ENCODE results near the gene CASZ1. TPM values are rescaled to one million over a fixed set of nuclear protein-coding genes. Genes with fewer than 3 reads are reported as not detected.

The CASZ1 gene
- total RNA-seq, 1 experiment from 2014 or later = 0.69 TPM

DNA sequence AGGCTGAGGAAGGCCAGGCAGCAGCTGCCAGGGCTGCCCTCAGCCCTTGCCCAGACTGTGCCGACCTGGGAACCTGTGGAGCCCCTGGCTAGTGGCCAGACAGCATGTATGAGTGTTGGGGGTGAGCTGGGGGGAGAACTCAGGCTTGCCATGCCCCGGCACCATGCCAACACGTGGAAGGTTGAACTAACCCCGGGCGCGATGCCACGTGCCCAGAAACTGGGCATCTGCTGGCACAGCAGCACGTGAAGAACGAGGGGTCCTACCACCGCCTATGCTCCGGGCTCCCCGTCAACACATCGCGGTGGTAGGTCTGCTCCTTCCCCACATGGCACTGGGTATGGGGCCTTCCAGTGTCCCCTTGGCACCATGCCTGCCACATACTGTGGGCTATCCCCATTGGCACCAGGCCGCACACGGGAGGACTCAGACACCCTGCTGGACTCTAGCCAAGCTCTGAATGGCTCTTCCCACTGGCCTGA lies 68.7 kb downstream of the CASZ1 start:
- in situ Hi-C loops (cut with HindIII; ENCODE audit: low pct_unique_long_range_greater_than_20kb, low sequenced_read_pairs) = no loop called here
- DNase-seq (ENCODE audit: low read depth, low spot score) = no peak

DNA sequence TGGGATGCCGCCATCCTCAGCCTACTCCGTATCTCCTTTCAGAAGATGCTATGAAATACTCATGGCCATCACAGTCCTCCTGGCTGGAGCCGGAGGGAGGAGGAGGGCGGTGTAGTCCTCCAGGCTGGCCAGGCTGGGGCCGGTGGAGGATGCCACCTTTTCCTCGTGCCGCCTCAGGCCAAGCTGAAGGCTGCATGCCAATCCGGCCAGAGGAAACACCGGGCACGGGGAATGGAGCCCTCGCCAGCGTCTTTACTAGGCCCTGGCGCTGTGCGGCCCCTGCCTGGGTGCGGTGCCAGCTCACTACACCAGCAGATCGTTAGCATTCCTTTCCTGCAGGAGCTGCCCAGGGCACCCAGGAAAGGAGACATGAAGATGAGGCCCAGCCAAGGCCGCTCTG lies 70.1 kb downstream of the CASZ1 start:
- no peak for DNase-seq (ENCODE audit: low read depth, low spot score)
- in situ Hi-C loops (cut with HindIII; ENCODE audit: low pct_unique_long_range_greater_than_20kb, low sequenced_read_pairs) = no loop called here

DNA sequence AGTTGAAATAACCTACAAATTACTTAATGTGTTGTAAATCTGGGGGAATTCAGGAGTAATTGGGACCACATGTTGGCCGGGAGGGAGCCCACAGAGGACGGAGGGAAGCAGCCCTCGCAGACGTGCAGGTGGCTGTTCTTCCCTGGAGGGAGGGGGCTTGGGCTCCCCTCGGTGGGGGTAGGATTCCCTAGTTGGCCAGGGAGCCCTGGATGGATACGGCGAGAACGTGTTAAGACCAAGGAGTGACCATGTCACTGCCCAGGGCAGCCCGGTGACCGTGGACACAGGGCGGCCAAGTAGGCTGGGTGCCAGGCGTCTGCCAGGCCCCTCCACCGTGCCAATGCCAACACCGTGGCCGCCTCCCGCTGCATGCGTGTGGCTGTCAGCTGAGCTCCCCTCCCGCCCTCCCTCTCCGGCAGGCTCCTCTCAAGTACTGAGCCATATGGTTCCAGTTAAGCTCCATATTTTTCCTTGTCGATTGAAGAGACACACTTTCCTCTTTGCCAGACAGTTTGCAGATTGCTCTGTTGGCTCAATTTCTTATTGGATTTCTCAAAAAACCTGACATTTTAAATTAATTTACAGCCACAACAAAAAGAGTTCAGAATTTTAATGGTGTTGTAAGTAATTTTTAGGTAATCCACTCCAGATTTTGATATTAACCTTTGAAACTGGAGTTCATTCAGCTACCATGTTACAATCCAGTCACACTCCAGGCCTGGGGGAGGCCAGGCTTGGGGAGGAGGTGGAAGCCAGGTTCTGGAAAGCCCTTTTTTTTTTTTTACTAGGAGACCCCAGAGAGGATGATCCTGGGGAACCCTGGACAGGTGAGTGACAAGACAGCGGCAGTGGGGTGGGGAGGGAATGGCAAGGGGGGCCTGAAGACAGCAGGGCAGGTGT lies 71.2 kb downstream of the CASZ1 start:
- DNase-seq (ENCODE audit: low read depth, low spot score) = no peak
- in situ Hi-C loops (cut with HindIII; ENCODE audit: low pct_unique_long_range_greater_than_20kb, low sequenced_read_pairs) = no loop called here

DNA sequence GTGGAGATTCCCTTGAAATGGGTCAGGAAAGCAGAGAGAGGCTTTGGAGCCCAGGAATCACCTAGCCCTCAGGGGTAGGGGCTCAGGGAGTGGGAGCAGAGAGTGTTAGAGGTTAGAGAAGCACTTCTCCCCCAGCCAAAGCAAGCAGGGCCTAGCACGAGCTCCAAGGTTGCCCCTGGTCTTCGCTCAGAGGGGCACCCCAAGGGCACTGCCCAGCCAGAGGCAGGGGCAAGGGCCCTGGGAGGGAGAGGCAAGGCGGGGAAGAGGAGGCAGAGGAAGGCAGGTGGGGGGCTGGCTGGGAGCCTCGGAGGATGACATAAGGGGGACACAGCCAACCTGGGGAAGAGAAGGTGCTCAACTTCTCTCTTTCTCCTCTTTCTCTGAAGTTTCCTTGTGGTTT lies 71.9 kb downstream of the CASZ1 start:
- no peak for DNase-seq (ENCODE audit: low read depth, low spot score)
- in situ Hi-C loops (cut with HindIII; ENCODE audit: low pct_unique_long_range_greater_than_20kb, low sequenced_read_pairs) = no loop called here

DNA sequence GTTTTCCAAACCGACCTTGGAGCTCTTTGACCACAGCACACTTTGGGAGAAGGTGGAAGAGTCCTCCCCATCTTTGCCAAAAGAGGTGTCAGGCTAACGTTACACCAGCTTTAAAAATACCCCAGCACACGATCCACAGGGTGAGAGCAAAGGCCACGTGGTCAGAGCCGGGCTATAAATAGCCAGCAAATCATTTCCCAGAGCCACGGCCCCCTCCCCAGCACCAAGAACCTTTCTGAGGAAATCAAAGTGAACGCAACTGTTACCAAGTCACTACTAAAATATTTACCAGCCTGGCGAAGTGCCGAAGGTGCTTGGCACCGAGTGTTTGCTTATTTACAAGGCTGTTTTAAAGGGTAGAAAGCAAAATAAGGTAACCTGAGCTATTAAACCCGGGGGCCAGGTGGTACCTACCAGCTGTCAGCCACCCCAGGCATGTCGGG lies 72.4 kb downstream of the CASZ1 start:
- in situ Hi-C loops (cut with HindIII; ENCODE audit: low pct_unique_long_range_greater_than_20kb, low sequenced_read_pairs) = no loop called here
- no peak for DNase-seq (ENCODE audit: low read depth, low spot score)

DNA sequence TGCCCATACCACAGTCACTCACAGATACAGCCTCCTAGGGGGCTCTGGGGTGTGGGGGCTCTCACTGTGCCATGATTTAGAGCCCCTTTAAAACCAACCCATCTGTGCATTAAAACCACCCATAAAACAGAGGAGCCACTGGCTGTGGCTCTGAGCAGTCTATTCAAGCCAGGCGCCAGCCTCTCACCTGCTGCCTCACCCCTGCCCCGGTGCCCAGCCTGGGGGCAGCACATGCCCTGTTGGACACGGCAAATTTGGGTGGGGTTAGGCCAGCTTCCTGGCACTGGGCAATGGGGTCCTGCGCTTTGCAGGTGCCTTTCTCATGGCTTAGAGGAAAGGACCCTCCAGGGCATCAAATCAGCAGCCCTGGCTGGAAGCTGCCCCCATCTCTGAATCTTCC lies 73.1 kb downstream of the CASZ1 start:
- in situ Hi-C loops (cut with HindIII; ENCODE audit: low pct_unique_long_range_greater_than_20kb, low sequenced_read_pairs) = no loop called here
- DNase-seq (ENCODE audit: low read depth, low spot score) = no peak

DNA sequence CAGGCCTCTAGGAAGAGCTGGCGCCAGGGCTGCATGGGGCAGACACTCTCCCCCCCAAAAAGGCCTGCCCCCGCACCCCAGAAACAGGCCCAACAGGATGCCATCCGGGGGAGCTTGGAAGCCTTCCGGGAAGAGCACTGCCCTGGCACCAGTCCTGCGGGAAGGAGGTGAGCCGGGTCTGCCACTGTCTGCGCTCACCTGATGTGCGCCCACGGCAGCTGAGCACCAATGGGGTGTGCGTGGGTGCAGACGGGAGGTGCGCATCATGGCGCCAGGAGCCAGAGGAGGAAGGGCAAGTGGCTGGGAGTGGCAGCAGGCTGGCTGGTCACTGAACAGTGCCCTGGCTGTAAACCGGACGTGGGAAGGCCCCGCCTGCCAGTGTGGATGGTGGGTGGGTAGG lies 73.6 kb downstream of the CASZ1 start:
- in situ Hi-C loops (cut with HindIII; ENCODE audit: low pct_unique_long_range_greater_than_20kb, low sequenced_read_pairs) = no loop called here
- no peak for DNase-seq (ENCODE audit: low read depth, low spot score)

DNA sequence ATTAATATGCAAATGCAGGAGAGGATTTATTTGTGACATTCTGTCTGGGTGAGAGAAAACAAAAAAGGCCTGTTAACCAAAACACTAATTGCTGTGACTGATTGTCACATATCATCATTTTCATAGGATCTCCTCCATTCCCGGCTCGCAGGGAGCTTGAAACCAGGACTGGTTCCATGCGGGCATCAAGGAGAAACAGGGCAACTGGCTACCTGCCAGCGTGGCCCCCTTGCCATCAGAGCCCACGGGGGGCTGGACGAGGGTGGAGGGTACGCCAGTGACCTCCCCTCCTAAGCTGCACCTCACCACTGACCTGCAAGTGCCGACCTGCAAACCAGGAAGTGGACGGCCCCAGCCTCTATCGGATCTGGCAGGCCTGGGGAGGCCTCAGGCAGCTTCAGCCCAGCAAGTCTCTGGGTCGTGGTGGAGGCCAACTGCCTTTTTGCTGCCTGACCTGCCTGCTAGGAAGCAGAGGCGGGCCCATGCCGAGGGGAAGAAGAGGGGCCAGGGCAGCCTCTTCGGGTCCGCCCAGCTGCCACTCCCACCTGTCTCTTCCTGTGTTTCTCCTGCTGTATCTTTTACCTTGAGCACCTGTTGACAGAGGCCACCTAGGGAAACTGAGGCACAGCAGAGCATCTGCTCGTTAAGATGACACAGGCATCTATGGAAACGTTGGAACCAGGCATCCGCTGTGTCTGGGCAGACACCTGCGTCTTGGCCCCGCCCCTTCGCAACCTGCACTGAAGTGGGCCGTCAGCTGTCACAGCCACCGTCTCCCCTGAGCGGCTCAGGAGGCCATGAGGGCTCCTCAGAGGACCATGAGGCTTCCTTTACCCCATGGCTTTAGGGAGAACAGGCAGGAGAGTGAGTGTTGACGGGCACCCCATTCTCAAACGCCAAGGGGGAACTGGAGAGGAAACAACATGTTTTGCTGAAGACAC lies 74.8 kb downstream of the CASZ1 start:
- no peak for DNase-seq (ENCODE audit: low read depth, low spot score)
- in situ Hi-C loops (cut with HindIII; ENCODE audit: low pct_unique_long_range_greater_than_20kb, low sequenced_read_pairs) = no loop called here

DNA sequence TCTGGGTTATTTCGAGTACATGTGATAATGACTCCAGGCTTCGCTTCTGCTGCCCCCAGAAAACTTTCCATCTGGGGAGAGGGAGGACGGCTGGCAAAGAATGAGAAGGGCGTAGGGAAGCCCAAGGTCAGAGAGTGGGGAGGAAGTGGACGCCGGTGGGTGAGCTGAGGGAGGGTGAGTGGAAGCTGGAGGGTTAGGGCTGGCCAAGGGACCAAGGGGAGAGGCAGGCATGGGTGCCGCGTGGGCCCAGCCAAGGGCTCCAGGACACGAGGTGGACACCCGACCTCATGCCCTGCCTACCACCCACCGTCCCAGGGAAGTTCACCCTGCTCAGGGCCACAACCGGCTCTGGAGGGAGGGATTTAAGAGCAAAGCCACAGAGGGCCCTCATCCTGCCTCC lies 75.8 kb downstream of the CASZ1 start:
- in situ Hi-C loops (cut with HindIII; ENCODE audit: low pct_unique_long_range_greater_than_20kb, low sequenced_read_pairs) = no loop called here
- no peak for DNase-seq (ENCODE audit: low read depth, low spot score)

DNA sequence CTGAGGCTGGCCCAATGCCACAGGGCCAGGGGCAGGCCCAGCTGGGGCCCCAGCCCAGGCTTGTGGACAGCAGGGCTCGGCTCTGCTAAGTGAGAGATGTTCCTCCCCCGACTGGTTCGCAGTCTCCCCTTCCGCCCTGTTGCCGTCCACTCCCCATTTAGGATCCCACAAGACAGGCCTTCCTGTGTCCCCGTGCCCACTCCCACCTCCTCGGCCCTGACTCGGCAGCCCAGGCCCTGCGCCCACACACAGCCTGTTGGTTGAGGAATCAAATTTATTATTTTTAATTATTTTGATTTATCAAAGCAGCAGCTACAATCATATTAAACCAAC lies 78.4 kb downstream of the CASZ1 start:
- DNase-seq (ENCODE audit: low read depth, low spot score) = no peak
- in situ Hi-C loops (cut with HindIII; ENCODE audit: low pct_unique_long_range_greater_than_20kb, low sequenced_read_pairs) = no loop called here

DNA sequence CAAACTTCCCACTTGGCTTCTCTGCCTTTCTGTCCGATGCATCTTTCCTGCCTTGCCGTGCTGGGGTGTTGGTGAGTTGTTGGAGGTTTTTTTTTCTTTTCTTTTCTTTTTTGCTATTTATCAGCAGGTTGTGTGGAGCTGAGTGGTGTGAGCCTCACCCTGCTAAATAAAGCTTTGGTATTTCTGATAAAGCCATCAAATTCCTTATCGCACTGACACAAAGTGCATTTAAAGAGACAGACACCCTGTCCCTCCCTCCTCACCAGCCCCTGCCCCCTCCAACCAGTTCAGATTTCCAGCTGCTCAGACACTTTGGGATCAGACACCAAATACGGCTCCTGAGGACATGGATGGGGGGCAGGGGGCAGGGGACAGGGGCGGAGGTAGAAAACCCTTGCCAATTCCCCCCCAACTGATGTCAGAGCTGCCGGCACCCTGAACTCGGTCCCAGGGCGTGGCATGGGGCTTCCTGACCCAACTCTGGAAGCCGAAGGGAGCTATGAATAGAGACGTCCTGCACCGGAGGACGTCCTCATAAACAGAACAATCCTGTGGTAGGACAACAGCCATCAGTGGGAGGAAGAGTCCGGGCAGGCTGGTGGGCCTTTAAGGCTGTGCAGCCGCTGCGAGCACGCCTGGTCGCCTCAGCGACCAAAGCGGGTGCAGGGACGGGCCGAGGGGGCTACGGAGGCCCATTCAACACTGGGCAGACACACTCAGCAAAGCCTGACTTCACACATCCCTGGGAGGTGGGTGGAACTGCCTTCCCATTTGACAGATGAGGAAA lies 79.0 kb downstream of the CASZ1 start:
- no peak for DNase-seq (ENCODE audit: low read depth, low spot score)
- in situ Hi-C loops (cut with HindIII; ENCODE audit: low pct_unique_long_range_greater_than_20kb, low sequenced_read_pairs) = no loop called here

DNA sequence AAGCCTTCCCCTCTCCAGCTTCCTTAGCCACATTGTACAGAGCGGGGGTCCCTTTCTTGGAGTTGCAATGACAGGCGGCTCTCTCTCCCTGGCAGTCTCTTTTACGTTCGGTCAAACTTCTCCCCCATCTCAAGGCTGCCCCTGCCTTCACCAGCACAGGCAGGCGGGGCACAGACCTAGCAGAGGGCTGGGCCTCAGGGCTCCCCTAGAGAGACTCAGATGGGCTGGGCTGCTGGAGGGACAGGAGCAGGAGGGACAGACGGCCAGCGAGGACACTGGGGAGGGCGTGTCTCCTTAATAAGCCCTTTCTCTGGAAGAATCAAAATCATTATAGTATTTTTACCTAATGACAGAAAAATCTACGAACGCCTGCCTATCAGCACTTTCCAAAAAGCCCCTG lies 79.6 kb downstream of the CASZ1 start:
- in situ Hi-C loops (cut with HindIII; ENCODE audit: low pct_unique_long_range_greater_than_20kb, low sequenced_read_pairs) = no loop called here
- no peak for DNase-seq (ENCODE audit: low read depth, low spot score)

DNA sequence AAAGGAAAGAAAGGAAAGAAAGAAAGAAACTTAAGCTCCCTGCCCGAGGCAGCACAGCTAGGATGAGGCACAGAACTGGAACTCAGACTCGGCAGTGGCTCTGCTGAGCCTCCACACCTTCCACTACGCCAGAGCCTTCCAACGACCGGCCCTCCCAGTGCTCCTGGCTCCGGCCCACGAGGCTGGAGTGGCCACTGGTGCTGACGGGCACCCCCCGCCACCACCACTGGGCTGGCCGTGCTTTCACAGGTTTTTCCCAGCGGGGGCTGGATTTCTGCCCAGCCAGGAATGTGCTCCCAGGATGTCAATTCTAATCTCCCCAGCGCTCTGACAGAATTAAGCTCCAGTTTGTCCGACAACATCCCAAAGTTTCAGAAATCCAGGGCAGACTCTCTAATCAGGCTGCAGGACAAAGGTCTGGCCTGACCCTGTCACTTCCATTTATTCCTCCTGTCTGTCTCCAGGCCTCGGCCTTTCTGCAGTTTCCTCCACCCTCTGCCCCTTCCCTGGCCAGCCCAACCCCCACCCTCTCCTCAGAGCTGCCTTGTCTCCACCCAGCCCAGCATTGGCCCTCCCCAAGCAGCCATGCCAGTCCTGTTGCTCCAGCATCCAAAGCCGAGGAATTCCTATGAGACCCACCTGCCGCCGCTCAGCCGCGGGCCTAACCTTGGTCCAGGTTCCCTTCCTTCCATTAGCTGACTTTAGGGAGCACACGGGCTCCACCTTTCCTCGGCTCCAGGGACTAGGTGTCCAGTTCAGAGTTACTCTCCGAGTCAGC lies 81.9 kb downstream of the CASZ1 start:
- no peak for DNase-seq (ENCODE audit: low read depth, low spot score)
- in situ Hi-C loops (cut with HindIII; ENCODE audit: low pct_unique_long_range_greater_than_20kb, low sequenced_read_pairs) = no loop called here

DNA sequence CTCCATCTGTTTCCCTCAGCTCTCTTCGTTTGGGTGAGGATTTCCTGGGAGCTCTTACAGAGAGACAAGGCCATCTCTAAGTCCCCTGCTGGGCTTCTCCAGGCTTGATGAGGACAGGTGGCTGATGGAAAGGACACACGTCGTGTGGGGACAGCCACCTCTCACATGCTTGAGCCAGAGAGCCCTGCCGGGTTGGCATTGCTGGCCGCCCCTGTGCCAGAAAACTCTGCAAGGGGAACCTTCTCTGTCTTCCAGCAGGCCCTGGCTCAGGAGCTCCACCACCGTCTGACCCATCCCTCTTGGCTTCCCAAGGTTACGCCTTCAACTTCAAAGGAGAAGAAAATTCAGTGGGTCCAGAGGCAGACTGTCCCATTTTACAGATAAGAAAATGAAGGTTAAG lies 82.8 kb downstream of the CASZ1 start:
- no peak for DNase-seq (ENCODE audit: low read depth, low spot score)
- in situ Hi-C loops (cut with HindIII; ENCODE audit: low pct_unique_long_range_greater_than_20kb, low sequenced_read_pairs) = no loop called here

DNA sequence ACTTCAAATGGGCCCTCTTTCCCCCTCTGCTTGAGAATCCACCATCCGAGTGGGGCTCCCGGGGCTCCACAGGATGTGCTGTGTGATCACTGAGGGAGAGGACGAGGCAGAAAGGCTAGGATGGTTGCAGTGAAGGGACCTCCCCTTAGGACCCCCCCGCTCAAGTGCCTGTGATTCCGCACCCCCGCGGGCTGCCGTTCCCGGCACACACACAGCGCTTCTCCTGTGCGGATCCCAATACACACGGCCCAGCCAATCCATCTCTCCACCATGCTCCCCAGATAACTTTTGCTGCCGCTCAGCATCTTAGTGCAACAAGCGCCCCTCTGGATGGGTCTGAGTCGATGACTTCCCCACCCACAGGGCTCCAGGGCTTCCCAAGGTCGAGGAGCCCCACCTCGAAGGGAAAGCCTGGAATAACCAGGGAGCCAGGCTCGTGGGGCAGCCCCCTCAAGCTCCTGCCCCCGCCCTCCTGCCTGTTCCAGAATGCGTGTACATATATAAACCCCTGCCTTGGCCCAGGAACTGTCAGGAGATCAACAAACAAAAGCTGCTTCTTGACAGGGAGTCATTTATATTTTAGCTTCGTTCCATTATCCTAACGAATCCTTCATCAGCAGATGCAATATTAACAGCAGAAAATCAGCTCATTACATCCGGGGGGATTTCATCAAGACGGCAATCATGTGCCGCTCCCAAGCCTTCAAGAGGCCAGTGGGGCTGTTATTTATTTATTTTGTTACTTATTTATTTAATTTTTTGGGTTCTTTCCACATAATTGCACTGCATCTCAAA lies 83.7 kb downstream of the CASZ1 start:
- no peak for DNase-seq (ENCODE audit: low read depth, low spot score)
- in situ Hi-C loops (cut with HindIII; ENCODE audit: low pct_unique_long_range_greater_than_20kb, low sequenced_read_pairs) = no loop called here

DNA sequence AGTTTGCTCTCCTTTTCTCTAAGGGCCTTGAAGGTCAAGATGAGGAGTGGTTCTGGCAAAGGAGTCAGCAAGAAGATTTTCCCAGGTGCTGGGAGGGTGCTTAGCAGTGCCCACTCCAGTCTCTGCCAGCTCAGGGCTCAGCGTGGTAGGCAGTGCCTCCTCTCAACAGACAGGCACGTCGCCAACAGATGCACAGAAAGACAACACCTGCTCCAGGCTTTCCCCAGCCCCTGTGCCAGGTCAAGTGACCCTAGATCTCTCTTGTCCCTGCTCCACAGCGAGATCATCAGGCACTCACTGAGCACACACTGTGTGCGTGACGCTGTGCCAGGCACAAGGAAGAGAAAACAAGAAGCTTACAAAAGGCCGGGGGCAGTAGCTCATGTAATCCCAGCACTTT lies 86.0 kb downstream of the CASZ1 start:
- DNase-seq (ENCODE audit: low read depth, low spot score) = no peak
- in situ Hi-C loops (cut with HindIII; ENCODE audit: low pct_unique_long_range_greater_than_20kb, low sequenced_read_pairs) = no loop called here

Data from SK-MEL-5 (cell line).